Measurements from ENCODE around the gene APLN.

- TF ChIP-seq POLR2A (IDR thresholded peaks at IDR 0.05) = no peak
- no peak for TF ChIP-seq CTCF (IDR thresholded peaks at IDR 0.05)
Observed at GRCh38 chrX:129650183-129650689, 4.5 kb downstream of the APLN start.
